HepG2 (cell line): Measurements from ENCODE around the gene DOC2A. TPM values are rescaled to one million over a fixed set of nuclear protein-coding genes. Genes with fewer than 3 reads are reported as not detected.

ENCODE experiments used
- ATF7 ChIP-seq, 2 experiments: fragments of 450-650 bp in 1 of 2; sonication (generic) in 1 of 2; formaldehyde crosslinking in 1 of 2; IDR thresholded peaks; 2 replicates each; pipeline versions ENCODE4 v1.4.0 to v1.6.1; 2016 to 2020; ENCODE audit warnings: antibody characterized with exemption in 1 of 2, mild to moderate bottlenecking in 1 of 2, missing genetic modification reagents in 1 of 2
- BHLHE40 ChIP-seq: IDR thresholded peaks from 2 replicates; pipeline ENCODE4 v1.6.1; 2011; ENCODE audit warnings: low read length, improper control_type of control experiment
- BORCS8-MEF2B ChIP-seq: sonication (generic); formaldehyde crosslinking; IDR thresholded peaks from 2 replicates; pipeline ENCODE4 v1.8.0; 2022; ENCODE audit warnings: mild to moderate bottlenecking, missing genetic modification reagents
- CHCHD3 ChIP-seq: sonication (generic); formaldehyde crosslinking; IDR thresholded peaks from 2 replicates; pipeline ENCODE4 v1.8.0; 2022; ENCODE audit warnings: mild to moderate bottlenecking, missing genetic modification reagents, moderate library complexity
- DNMT3B ChIP-seq: conservative IDR thresholded peaks from 2 replicates; pipeline ENCODE4 v1.6.1; 2016; ENCODE audit warnings: missing biosample characterization, control low read depth
- HHEX ChIP-seq: IDR thresholded peaks from 2 replicates; pipeline ENCODE4 v1.6.1; 2016; ENCODE audit warnings: control low read depth
- HOXA5 ChIP-seq: sonication (generic); formaldehyde crosslinking; IDR thresholded peaks from 2 replicates; pipeline ENCODE4 v1.4.0; 2020; ENCODE audit warnings: missing genetic modification reagents
- KLF12 ChIP-seq: sonication (generic); formaldehyde crosslinking; IDR thresholded peaks from 2 replicates; pipeline ENCODE4 v1.4.0; 2020; ENCODE audit warnings: missing genetic modification reagents, borderline replicate concordance
- KLF13 ChIP-seq: sonication (generic); formaldehyde crosslinking; IDR thresholded peaks from 2 replicates; pipeline ENCODE4 v1.4.0; 2020; ENCODE audit warnings: mild to moderate bottlenecking, missing genetic modification reagents
- RBFOX2 ChIP-seq: fragments of 200-400 bp; formaldehyde crosslinking; IDR thresholded peaks from 2 replicates; pipeline ENCODE4 v1.6.1; 2017; ENCODE audit warnings: low read depth, mild to moderate bottlenecking, low read length
- SOX13 ChIP-seq, 3 experiments: fragments of 450-650 bp in 1 of 3; sonication (generic) in 1 of 3; formaldehyde crosslinking in 1 of 3; IDR thresholded peaks in 2 of 3; conservative IDR thresholded peaks in 1 of 3; 2 replicates each; pipeline versions ENCODE4 v1.5.0 to v1.6.1; 2016 to 2020; ENCODE audit warnings: antibody characterized with exemption in 1 of 3, mild to moderate bottlenecking in 1 of 3, missing compliant biosample characterization in 1 of 3, missing genetic modification reagents in 1 of 3, moderate library complexity in 1 of 3
- SP2 ChIP-seq: sonication (generic); formaldehyde crosslinking; IDR thresholded peaks from 2 replicates; pipeline ENCODE4 v1.5.1; 2020; ENCODE audit warnings: mild to moderate bottlenecking, missing genetic modification reagents
- ZBTB38 ChIP-seq: sonication (generic); formaldehyde crosslinking; IDR thresholded peaks from 2 replicates; pipeline ENCODE4 v1.5.1; 2020; ENCODE audit warnings: mild to moderate bottlenecking, missing genetic modification reagents
- ZNF589 ChIP-seq: sonication (generic); formaldehyde crosslinking; conservative IDR thresholded peaks from 2 replicates; pipeline ENCODE4 v1.8.0; 2022; ENCODE audit warnings: mild to moderate bottlenecking, moderate library complexity, missing genetic modification reagents
- ZNF766 ChIP-seq: sonication (generic); formaldehyde crosslinking; IDR thresholded peaks from 2 replicates; pipeline ENCODE4 v1.5.0; 2020; ENCODE audit warnings: missing genetic modification reagents, borderline replicate concordance
- polyA plus RNA-seq, 8 experiments: library from polyadenylated mRNA; depleted of rRNA in 3 of 8; stranded (reverse) in 7 of 8; unstranded in 1 of 8; fragments of >200 nt; fragmentation: Illumina TruSeq in 4 of 8; extraction: Trizol in 4 of 8; gene quantifications; 2 replicates each; pipeline versions ENCODE4 v1.2.1 to v1.2.3, GENCODE V29; 2011 to 2016; ENCODE audit warnings: low read depth in 4 of 8, missing spikeins in 1 of 8, mixed read lengths in 1 of 8; ENCODE audit not compliant: insufficient read depth in 1 of 8
- total RNA-seq, 5 experiments: library from RNA; depleted of rRNA; stranded (reverse); fragments of >200 nt; fragmentation: Illumina TruSeq; extraction: Trizol; gene quantifications; 2 replicates each; pipeline ENCODE4 v1.2.3, GENCODE V29; 2016; ENCODE audit warnings: low read depth in 1 of 5
- TF ChIP-seq, protein P1 (sequence below): sonication (generic); formaldehyde crosslinking; IDR thresholded peaks from 2 replicates; pipeline ENCODE4 v1.4.0; 2020; ENCODE audit warnings: missing genetic modification reagents
- TF ChIP-seq, protein P2 (sequence below): sonication (generic); formaldehyde crosslinking; IDR thresholded peaks from 2 replicates; pipeline ENCODE4 v1.5.0; 2020; ENCODE audit warnings: missing genetic modification reagents
- TF ChIP-seq, protein P3 (sequence below): fragments of 450-650 bp; IDR thresholded peaks from 2 replicates; pipeline ENCODE4 v1.6.1; 2016
- TF ChIP-seq, protein P4 (sequence below): sonication (generic); formaldehyde crosslinking; IDR thresholded peaks from 2 replicates; pipeline ENCODE4 v1.4.0; 2020; ENCODE audit warnings: missing genetic modification reagents
- TF ChIP-seq, protein P5 (sequence below): sonication (generic); formaldehyde crosslinking; IDR thresholded peaks from 2 replicates; pipeline ENCODE4 v1.5.0; 2020; ENCODE audit warnings: missing genetic modification reagents, mild to moderate bottlenecking, borderline replicate concordance

DOC2A gene
- total and polyA plus RNA-seq, 2 of the 13 experiments (the other 11 are each of a cell fraction or from before 2014, with no cell fraction given): 0.15 to 0.55 TPM

DNA sequence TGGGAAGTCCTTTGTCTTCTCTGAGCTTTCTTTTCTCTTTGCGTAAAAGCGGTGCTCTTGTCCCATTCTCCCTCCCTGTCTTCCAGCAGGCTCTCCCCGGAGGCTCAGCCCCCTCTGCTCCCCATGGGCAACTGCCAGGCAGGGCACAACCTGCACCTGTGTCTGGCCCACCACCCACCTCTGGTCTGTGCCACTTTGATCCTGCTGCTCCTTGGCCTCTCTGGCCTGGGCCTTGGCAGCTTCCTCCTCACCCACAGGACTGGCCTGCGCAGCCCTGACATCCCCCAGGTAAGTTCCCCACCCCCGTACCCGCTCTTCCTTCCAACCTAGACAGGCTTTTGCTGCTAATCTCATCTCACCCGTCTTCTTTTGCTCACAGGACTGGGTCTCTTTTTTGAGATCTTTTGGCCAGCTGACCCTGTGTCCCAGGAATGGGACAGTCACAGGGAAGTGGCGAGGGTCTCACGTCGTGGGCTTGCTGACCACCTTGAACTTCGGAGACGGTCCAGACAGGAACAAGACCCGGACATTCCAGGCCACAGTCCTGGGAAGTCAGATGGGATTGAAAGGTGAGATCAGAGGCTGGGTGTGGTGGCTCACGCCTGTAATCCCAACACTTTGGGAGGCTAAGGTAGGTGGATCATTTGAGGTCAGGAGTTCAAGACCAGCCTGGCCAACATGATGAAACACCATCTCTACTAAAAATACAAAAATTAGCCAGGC lies 47.6 kb downstream of the DOC2A start (continued):
- TF ChIP-seq SP2 (CRISPR knock-in tag): no peak
- TF ChIP-seq, protein P1, sequence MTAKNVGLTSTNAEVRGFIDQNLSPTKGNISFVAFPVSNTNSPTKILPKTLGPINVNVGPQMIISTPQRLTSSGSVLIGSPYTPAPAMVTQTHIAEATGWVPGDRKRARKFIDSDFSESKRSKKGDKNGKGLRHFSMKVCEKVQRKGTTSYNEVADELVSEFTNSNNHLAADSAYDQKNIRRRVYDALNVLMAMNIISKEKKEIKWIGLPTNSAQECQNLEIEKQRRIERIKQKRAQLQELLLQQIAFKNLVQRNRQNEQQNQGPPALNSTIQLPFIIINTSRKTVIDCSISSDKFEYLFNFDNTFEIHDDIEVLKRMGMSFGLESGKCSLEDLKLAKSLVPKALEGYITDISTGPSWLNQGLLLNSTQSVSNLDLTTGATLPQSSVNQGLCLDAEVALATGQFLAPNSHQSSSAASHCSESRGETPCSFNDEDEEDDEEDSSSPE (CRISPR knock-in tag): no peak
- TF ChIP-seq, protein P2, sequence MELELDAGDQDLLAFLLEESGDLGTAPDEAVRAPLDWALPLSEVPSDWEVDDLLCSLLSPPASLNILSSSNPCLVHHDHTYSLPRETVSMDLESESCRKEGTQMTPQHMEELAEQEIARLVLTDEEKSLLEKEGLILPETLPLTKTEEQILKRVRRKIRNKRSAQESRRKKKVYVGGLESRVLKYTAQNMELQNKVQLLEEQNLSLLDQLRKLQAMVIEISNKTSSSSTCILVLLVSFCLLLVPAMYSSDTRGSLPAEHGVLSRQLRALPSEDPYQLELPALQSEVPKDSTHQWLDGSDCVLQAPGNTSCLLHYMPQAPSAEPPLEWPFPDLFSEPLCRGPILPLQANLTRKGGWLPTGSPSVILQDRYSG (CRISPR knock-in tag): no peak
- peak; percentile 48; the same call in 1 of the 2 replicates for TF ChIP-seq ZBTB38 (CRISPR knock-in tag)
- TF ChIP-seq, protein P3, sequence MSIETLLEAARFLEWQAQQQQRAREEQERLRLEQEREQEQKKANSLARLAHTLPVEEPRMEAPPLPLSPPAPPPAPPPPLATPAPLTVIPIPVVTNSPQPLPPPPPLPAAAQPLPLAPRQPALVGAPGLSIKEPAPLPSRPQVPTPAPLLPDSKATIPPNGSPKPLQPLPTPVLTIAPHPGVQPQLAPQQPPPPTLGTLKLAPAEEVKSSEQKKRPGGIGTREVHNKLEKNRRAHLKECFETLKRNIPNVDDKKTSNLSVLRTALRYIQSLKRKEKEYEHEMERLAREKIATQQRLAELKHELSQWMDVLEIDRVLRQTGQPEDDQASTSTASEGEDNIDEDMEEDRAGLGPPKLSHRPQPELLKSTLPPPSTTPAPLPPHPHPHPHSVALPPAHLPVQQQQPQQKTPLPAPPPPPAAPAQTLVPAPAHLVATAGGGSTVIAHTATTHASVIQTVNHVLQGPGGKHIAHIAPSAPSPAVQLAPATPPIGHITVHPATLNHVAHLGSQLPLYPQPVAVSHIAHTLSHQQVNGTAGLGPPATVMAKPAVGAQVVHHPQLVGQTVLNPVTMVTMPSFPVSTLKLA: no peak
- TF ChIP-seq HHEX (CRISPR knock-in tag): no peak
- TF ChIP-seq, protein P4, sequence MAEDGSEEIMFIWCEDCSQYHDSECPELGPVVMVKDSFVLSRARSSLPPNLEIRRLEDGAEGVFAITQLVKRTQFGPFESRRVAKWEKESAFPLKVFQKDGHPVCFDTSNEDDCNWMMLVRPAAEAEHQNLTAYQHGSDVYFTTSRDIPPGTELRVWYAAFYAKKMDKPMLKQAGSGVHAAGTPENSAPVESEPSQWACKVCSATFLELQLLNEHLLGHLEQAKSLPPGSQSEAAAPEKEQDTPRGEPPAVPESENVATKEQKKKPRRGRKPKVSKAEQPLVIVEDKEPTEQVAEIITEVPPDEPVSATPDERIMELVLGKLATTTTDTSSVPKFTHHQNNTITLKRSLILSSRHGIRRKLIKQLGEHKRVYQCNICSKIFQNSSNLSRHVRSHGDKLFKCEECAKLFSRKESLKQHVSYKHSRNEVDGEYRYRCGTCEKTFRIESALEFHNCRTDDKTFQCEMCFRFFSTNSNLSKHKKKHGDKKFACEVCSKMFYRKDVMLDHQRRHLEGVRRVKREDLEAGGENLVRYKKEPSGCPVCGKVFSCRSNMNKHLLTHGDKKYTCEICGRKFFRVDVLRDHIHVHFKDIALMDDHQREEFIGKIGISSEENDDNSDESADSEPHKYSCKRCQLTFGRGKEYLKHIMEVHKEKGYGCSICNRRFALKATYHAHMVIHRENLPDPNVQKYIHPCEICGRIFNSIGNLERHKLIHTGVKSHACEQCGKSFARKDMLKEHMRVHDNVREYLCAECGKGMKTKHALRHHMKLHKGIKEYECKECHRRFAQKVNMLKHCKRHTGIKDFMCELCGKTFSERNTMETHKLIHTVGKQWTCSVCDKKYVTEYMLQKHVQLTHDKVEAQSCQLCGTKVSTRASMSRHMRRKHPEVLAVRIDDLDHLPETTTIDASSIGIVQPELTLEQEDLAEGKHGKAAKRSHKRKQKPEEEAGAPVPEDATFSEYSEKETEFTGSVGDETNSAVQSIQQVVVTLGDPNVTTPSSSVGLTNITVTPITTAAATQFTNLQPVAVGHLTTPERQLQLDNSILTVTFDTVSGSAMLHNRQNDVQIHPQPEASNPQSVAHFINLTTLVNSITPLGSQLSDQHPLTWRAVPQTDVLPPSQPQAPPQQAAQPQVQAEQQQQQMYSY (CRISPR knock-in tag): peak; percentile 45; the same call in 1 of the 2 replicates
- no peak for TF ChIP-seq BORCS8-MEF2B
- no peak for TF ChIP-seq HOXA5 (CRISPR knock-in tag)
- TF ChIP-seq, protein P5, sequence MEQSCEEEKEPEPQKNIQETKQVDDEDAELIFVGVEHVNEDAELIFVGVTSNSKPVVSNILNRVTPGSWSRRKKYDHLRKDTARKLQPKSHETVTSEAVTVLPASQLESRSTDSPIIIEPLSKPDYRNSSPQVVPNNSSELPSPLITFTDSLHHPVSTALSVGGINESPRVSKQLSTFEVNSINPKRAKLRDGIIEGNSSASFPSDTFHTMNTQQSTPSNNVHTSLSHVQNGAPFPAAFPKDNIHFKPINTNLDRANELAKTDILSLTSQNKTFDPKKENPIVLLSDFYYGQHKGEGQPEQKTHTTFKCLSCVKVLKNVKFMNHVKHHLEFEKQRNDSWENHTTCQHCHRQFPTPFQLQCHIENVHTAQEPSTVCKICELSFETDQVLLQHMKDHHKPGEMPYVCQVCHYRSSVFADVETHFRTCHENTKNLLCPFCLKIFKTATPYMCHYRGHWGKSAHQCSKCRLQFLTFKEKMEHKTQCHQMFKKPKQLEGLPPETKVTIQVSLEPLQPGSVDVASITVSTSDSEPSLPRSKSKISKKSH: 0 out of 2 replicates have a peak, but pooled peaks have one; percentile 53
- TF ChIP-seq SOX13 (IDR thresholded peaks at IDR 0.05): no peak
- no peak for TF ChIP-seq SOX13 (CRISPR knock-in tag; conservative IDR thresholded peaks at IDR 0.05 in 1 of 2, IDR thresholded peaks at IDR 0.05 in 1 of 2)
- no peak for TF ChIP-seq ATF7 (IDR thresholded peaks at IDR 0.05)
- no peak for TF ChIP-seq ATF7 (CRISPR knock-in tag; IDR thresholded peaks at IDR 0.05)
- no peak for TF ChIP-seq CHCHD3
- no peak for TF ChIP-seq RBFOX2
- no peak for TF ChIP-seq KLF12 (CRISPR knock-in tag)
- no peak for TF ChIP-seq ZNF589 (CRISPR knock-in tag)
- TF ChIP-seq BHLHE40: no peak
- no peak for TF ChIP-seq DNMT3B
- TF ChIP-seq KLF13 (CRISPR knock-in tag): 0 out of 2 replicates have a peak, but pooled peaks have one; percentile 26
- TF ChIP-seq ZNF766 (CRISPR knock-in tag): 0 out of 2 replicates have a peak, but pooled peaks have one; percentile 54
